HG02763 (cell line): Measurements from ENCODE around the gene JADE3.

Experiments used
- ATAC-seq: cut with Tn5 transposase; IDR thresholded peaks from one replicate; pipeline ENCODE4 v1.9.1; 2021; ENCODE audit warnings: mild to moderate bottlenecking, moderate library complexity; ENCODE audit not compliant: unreplicated experiment

Gene JADE3

DNA sequence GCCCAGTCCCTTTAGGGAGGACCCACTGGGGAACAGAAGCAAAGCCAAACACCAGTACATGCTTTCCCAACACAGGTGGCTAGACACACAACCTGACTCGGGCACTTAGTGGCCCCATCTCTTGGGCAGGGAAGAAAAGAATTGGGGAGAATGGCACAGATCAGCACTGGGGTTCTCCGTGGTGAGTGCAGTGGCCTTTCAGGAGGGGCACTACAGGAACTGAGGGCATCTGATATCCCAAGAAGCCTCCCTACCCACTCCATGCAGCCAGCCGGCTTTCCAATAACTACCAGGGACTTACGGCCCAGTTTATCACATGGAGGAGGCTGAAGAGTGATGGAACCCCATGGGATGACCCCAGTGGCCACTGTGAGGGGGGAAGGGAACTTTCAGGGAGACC lies 189.0 kb downstream of the JADE3 start:
- no peak for ATAC-seq
